Hematopoietic multipotent progenitor cell treated with erythropoietin and hydrocortisone succinate and interleukin-3 and kit ligand, for 6 days (in vitro differentiated cells): ENCODE measurements around the gene KRT6A.
"Not testable (repeated sequence)": the region's sequence is repeated elsewhere in the genome, so short reads cannot be mapped to it uniquely, and the experiment has no call there.

Source experiments
- DNase-seq: peaks from one replicate; pipeline ENCODE4 v3.0.0-alpha.2; 2015

KRT6A gene

GRCh38 chr12:52499806-52500560, 6.9 kb upstream of the KRT6A start:
- DNase-seq = no peak

DNA sequence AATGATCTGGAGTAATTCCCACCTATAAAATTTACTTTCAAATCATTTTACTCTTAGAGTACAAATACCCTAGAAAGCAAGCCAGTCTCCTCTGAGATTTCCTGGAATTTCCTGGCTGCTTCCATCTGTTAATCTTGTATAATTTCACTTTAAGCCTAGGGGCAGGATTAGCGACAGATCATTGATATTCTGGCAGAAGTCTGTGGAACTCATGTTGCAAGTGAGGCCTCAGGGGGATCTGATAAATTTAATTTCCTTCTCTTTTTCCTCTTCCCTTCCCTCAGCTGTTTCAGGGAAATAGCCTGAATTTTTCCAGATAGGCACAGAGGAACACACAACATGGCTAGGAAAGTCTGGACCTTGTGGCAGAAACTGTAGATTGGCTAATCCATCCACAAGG, 5.9 kb upstream of the KRT6A start:
- no peak for DNase-seq

- no peak for DNase-seq
Observed at GRCh38 chr12:52497975-52498374, 4.9 kb upstream of the KRT6A start.

GRCh38 chr12:52496590-52497071, 3.6 kb upstream of the KRT6A start:
- no peak for DNase-seq

- DNase-seq = no peak
Observed at GRCh38 chr12:52496054-52496453, 3.0 kb upstream of the KRT6A start.

GRCh38 chr12:52495389-52495788, 2.3 kb upstream of the KRT6A start:
- peak; percentile 17 for DNase-seq

DNA sequence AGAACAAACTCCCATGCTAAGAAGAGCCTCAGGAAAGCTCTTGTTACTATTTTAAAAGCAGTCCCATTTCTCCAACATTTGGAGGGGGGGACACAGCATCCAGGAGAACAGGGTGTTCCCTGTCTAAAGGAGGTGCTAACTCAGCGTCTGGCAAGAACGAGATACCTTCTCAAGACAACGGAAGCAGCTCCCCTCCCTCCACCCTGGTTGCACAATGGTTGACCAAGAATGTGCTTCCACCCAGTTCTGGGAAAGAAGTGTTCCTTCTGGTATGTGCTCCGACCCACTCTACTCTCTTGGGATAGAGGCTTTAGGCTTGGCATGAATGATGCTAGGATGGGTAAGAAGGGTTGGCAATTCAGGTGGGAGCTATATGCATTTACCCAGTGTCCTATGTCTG, 1.5 kb upstream of the KRT6A start:
- no peak for DNase-seq

- DNase-seq = no peak
Observed at GRCh38 chr12:52494100-52494499, 1.0 kb upstream of the KRT6A start.

- DNase-seq = not testable (repeated sequence)
Observed at GRCh38 chr12:52492405-52492804, 652 bp downstream of the KRT6A start.

- DNase-seq = not testable (repeated sequence)
Observed at GRCh38 chr12:52491495-52491894, 1.6 kb downstream of the KRT6A start.

- no peak for DNase-seq
Observed at GRCh38 chr12:52488736-52489135, 4.3 kb downstream of the KRT6A start.

GRCh38 chr12:52487744-52488443, 5.2 kb downstream of the KRT6A start:
- not testable (repeated sequence) for DNase-seq

- DNase-seq = no peak
Observed at GRCh38 chr12:52487211-52487610, 5.8 kb downstream of the KRT6A start.

GRCh38 chr12:52486166-52487105, 6.6 kb downstream of the KRT6A start:
- no peak for DNase-seq

DNA sequence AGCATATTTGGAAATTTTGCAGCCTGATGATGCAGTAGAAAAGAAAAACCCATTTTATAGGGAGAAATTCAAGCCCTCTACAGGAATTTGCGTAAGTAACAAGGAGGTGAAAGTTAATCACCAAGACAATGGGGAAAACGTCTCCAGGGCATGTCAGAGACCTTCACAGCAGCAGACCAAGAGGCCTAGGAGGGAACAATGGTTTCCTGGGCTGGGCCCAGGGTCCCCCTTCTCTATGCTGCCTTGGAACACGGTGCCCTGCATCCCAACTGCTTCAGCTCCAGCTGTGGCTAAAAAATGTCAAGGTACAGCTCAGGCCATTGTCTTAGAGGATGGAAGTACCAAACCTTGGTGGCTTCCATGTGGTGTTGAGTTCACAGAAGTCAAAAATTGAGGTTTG, 13.0 kb downstream of the KRT6A start:
- DNase-seq = no peak

DNA sequence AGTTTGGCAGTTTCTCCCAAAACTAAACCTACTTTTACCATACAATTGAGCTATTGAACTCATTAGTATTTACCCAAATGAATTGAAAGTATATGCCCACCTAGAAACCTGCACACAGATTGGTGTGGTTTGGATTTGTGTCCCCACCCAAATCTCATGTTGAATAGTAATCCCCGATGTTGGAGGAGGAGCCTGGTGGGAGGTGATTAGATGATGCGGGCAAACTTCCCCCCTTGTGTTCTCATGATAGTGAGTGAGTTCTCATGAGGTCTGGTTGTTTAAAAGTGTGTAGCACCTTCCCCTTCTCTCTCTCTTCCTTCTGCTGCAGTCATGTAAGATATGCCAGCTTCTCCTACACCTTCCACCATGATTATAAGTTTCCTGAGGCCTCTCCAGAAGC, 15.4 kb downstream of the KRT6A start:
- DNase-seq = no peak

DNA sequence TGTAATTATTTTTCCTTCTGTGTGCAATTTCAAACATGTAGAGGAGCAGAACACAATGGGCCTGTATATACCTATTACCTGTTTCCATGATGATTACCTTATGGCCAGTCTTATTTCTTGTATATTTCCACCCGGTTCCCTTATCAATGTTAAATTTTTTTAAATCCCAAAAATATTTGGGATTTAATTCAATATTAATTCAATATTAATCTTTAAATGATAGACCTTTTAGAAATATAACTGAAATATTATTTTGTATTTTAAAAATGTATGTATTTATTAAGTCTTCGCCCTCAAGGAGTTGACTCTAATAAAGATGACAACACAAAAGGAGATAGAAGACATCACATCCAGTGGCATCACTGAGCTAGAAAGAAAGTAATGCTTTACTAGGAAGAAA, 18.8 kb downstream of the KRT6A start:
- DNase-seq = no peak

GRCh38 chr12:52473768-52474167, 19.3 kb downstream of the KRT6A start, which contains the start of gene KRT6C:
TSS of gene KRT6C (minus strand) at chr12:52473805. CDS start at chr12:52473737, 68 bp downstream.
- no peak for DNase-seq

DNA sequence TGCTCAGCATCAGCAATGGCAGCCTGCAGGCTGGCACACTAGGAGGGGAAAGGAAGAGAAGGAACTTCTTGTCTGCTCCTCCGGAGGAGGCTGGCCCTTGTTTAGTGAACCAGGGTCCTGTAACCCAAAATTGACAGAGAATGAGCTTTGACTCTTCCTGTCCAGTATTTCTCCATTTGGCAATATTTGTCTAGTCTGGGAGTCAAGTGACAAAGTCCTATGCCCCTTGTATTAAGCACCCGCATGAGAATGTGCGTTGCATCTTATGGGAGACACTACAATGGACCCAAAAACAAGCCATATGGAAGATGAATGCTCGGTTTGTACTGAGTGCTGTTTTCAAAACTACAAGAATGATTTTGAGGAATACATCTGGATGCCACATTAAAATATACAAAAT, 23.2 kb downstream of the KRT6A start:
- no peak for DNase-seq

GRCh38 chr12:52464897-52465296, 28.2 kb downstream of the KRT6A start:
- DNase-seq = no peak

- no peak for DNase-seq
Observed at GRCh38 chr12:52461693-52462092, 31.4 kb downstream of the KRT6A start.

- DNase-seq = no peak
Observed at GRCh38 chr12:52458861-52459260, 34.2 kb downstream of the KRT6A start.

GRCh38 chr12:52455821-52456220, 37.2 kb downstream of the KRT6A start:
- peak; percentile 37 for DNase-seq
